IMR-90 (cell line): ENCODE measurements around the gene WDFY1. TPM values are rescaled to one million over a fixed set of nuclear protein-coding genes. Genes with fewer than 3 reads are reported as not detected.

Experiments used
- ATAC-seq: fragments of 200-7000 bp; cut with Tn5 transposase; 2 replicates; pipeline ENCODE4 v1.9.1; 2020; ENCODE audit warnings: low read depth, mild to moderate bottlenecking, moderate library complexity
- BruUV-seq: library from RNA; stranded (reverse); fragments of 400-500 nt; replicated peaks from 2 replicates; lab custom pipeline; 2021; lab: Mats Ljungman, UMichigan
- CTCF ChIA-PET: fragments of 300-600 bp; formaldehyde crosslinking; extraction: SDS; loops from one replicate; lab custom pipeline; 2021; ENCODE audit warnings: antibody characterized with exemption; lab: Yijun Ruan, JAX
- POLR2A ChIA-PET: fragments of 300-600 bp; sonication (Branson Sonifier 250); formaldehyde crosslinking; loops from one replicate; lab custom pipeline; 2022; ENCODE audit warnings: antibody characterized with exemption; ENCODE audit not compliant: unreplicated experiment; lab: Charles Lee
- DNase-seq: peaks from one replicate; pipeline ENCODE4 v3.0.0; 2013
- H2AFZ ChIP-seq: replicated peaks from 2 replicates; pipeline ENCODE3; 2013; ENCODE audit warnings: low read length, mild to moderate bottlenecking; ENCODE audit not compliant: poor library complexity
- H2AK5ac ChIP-seq: 2 replicates; pipeline ENCODE4 v1.6.1; 2013; ENCODE audit warnings: low read depth, low read length, inconsistent platforms
- H2AK9ac ChIP-seq: replicated peaks from 2 replicates; pipeline ENCODE3; 2013; ENCODE audit warnings: mild to moderate bottlenecking, low read depth, low read length, moderate library complexity; ENCODE audit not compliant: poor library complexity
- H2BK120ac ChIP-seq: 2 replicates; pipeline ENCODE4 v1.6.1; 2013; ENCODE audit warnings: low read depth, low read length, inconsistent platforms
- H2BK15ac ChIP-seq: 3 replicates; pipeline ENCODE4 v1.6.1; 2013; ENCODE audit warnings: low read depth, low read length, inconsistent platforms
- H2BK20ac ChIP-seq: 2 replicates; pipeline ENCODE4 v1.6.1; 2013; ENCODE audit warnings: low read depth, mild to moderate bottlenecking, inconsistent platforms, low read length, moderate library complexity
- H2BK5ac ChIP-seq: 2 replicates; pipeline ENCODE4 v1.6.1; 2013; ENCODE audit warnings: mild to moderate bottlenecking, low read depth, low read length, inconsistent platforms; ENCODE audit not compliant: poor library complexity, severe bottlenecking
- H3K14ac ChIP-seq: replicated peaks from 2 replicates; pipeline ENCODE4 v1.6.1; 2013; ENCODE audit warnings: low read depth, low read length, inconsistent platforms
- H3K18ac ChIP-seq: 2 replicates; pipeline ENCODE4 v1.6.1; 2013; ENCODE audit warnings: low read depth, low read length, control low read depth
- H3K23ac ChIP-seq: 2 replicates; pipeline ENCODE4 v1.6.1; 2013; ENCODE audit warnings: low read depth, low read length, inconsistent platforms
- H3K27ac ChIP-seq: 2 replicates; pipeline ENCODE4 v1.5.1; 2013; ENCODE audit warnings: mild to moderate bottlenecking, control low read depth, low read length; ENCODE audit not compliant: insufficient read depth
- H3K27me3 ChIP-seq: 2 replicates; pipeline ENCODE4 v1.6.1; 2013; ENCODE audit warnings: low read length; ENCODE audit not compliant: control insufficient read depth, insufficient read depth
- H3K36me3 ChIP-seq: 2 replicates; pipeline ENCODE4 v1.6.1; 2013; ENCODE audit warnings: low read length, mixed read lengths; ENCODE audit not compliant: control insufficient read depth, insufficient read depth
- H3K4ac ChIP-seq: 2 replicates; pipeline ENCODE4 v1.6.1; 2013; ENCODE audit warnings: low read depth, low read length, inconsistent platforms
- H3K4me1 ChIP-seq: 2 replicates; pipeline ENCODE4 v1.6.1; 2013; ENCODE audit warnings: low read length, mixed read lengths; ENCODE audit not compliant: control insufficient read depth, insufficient read depth
- H3K4me2 ChIP-seq: 2 replicates; pipeline ENCODE4 v1.6.1; 2013; ENCODE audit warnings: low read depth, mild to moderate bottlenecking, control low read depth, low read length, moderate library complexity
- H3K4me3 ChIP-seq: 2 replicates; pipeline ENCODE4 v1.5.1; 2013; ENCODE audit warnings: low read depth, mild to moderate bottlenecking, control low read depth, low read length, moderate library complexity; ENCODE audit not compliant: insufficient read depth
- H3K56ac ChIP-seq: 2 replicates; pipeline ENCODE4 v1.6.1; 2013; ENCODE audit warnings: low read length, inconsistent platforms; ENCODE audit not compliant: insufficient read depth; ENCODE audit errors: extremely low read depth
- H3K79me1 ChIP-seq, 2 experiments: 2 replicates each; pipeline ENCODE4 v1.6.1; 2013; ENCODE audit warnings: low read length in 2 of 2, inconsistent platforms in 1 of 2, low read depth in 1 of 2
- H3K9ac ChIP-seq: 2 replicates; pipeline ENCODE4 v1.6.1; 2013; ENCODE audit warnings: low read depth, low read length, control low read depth
- H3K9me1 ChIP-seq: 2 replicates; pipeline ENCODE4 v1.6.1; 2013; ENCODE audit warnings: low read length, inconsistent platforms; ENCODE audit not compliant: insufficient read depth
- H3K9me3 ChIP-seq: 2 replicates; pipeline ENCODE4 v1.6.1; 2013; ENCODE audit warnings: low read length; ENCODE audit not compliant: control insufficient read depth, insufficient read depth
- H4K20me1 ChIP-seq: 2 replicates; pipeline ENCODE4 v1.6.1; 2013; ENCODE audit warnings: low read length, inconsistent platforms; ENCODE audit not compliant: insufficient read depth
- H4K5ac ChIP-seq: 2 replicates; pipeline ENCODE4 v1.6.1; 2013; ENCODE audit warnings: mild to moderate bottlenecking, low read depth, low read length, control low read depth
- H4K8ac ChIP-seq, 2 experiments: 2 replicates each; pipeline ENCODE4 v1.6.1; 2013; ENCODE audit warnings: low read depth in 2 of 2, low read length in 2 of 2, control low read depth in 1 of 2, inconsistent platforms in 1 of 2
- H4K91ac ChIP-seq: 2 replicates; pipeline ENCODE4 v1.6.1; 2013; ENCODE audit warnings: low read depth, low read length, inconsistent platforms; ENCODE audit not compliant: insufficient read depth
- CHD1 ChIP-seq: IDR thresholded peaks from 2 replicates; pipeline ENCODE4 v1.6.1; 2012; ENCODE audit warnings: low read depth, low read length, improper control_type of control experiment
- CTCF ChIP-seq: conservative IDR thresholded peaks from 2 replicates; pipeline ENCODE4 v1.5.1; 2012; ENCODE audit warnings: mild to moderate bottlenecking, low read depth, low read length, improper control_type of control experiment
- WGBS, 2 experiments: methylation state at CpG; one replicate each; pipeline versions ENCODE4 v1.1.5 to v1.1.7; 2013; ENCODE audit warnings: missing lambda C conversion rate in 2 of 2; ENCODE audit not compliant: insufficient read length in 1 of 2; ENCODE audit errors: extremely low coverage in 2 of 2; 5-methylcytosine and 5-hydroxymethylcytosine counted together
- dilution Hi-C: fragments of 300-500 bp; cut with HindIII; formaldehyde crosslinking; loops from one replicate; pipeline ENCODE4 v1.14.3; 2018; ENCODE audit warnings: low sequenced_read_pairs; ENCODE audit not compliant: unreplicated experiment
- in situ Hi-C: fragments of 300-500 bp; cut with MboI; formaldehyde crosslinking; loops from 3 replicates; pipeline ENCODE4 v1.14.3; 2019; ENCODE audit warnings: low sequenced_read_pairs, inconsistent platforms, mixed read lengths
- intact Hi-C: fragments of 100-400 bp; cut with micrococcal nuclease; formaldehyde crosslinking; loops from 2 replicates; pipeline ENCODE4 v1.10.0; 2022
- polyA plus RNA-seq, 3 experiments: library from polyadenylated mRNA; depleted of rRNA; stranded (reverse); fragments of >200 nt; gene quantifications; 2 replicates each; pipeline ENCODE4 v1.2.3, GENCODE V29; 2012; ENCODE audit warnings: low replicate concordance in 1 of 3
- total RNA-seq: library from RNA; depleted of rRNA; stranded (reverse); fragments of >200 nt; gene quantifications from 2 replicates; pipeline ENCODE4 v1.2.3, GENCODE V29; 2012

WDFY1 gene
- total and polyA plus RNA-seq, 2 of the 4 experiments (the other 2 are of a cell fraction) = 35.6 to 93.6 TPM

GRCh38 chr2:223989856-223990232 lies 44.7 kb upstream of the WDFY1 start:
- no peak overlapping the region for H4K91ac ChIP-seq
- no peak overlapping the region for H2AFZ ChIP-seq
- WGBS, 2 experiments = 54% methylated on average over 1 of the region's 3 CpGs; no CpG with 5 or more reads in 1 of the 2 experiments
- no peak overlapping the region; the same call in 1 of the 2 replicates for H4K5ac ChIP-seq
- BruUV-seq = no TSS peak
- H3K4me1 ChIP-seq = peaks cover 7% of the 10 kb centered on the region; the same call in 1 of the 2 replicates
- DNase-seq (no peak), ATAC-seq (peak; percentile 48)
- no peak overlapping the region for H2BK20ac ChIP-seq
- H2AK9ac ChIP-seq = no peak overlapping the region
- intact Hi-C loops = no loop called here
- no peak overlapping the region for H3K56ac ChIP-seq
- no peak overlapping the region for H2BK5ac ChIP-seq
- CTCF ChIA-PET = interaction anchor here (0.6 to 1.6 kb wide), 3 partner anchors 20 to 63 kb away, joined by 3 to 4 read pairs (median 4); no protein-coding TSS in a partner anchor
- in situ Hi-C loops = loop anchor here (5.0 to 10.0 kb wide), 2 partner anchors 297 to 655 kb away; no protein-coding TSS in a partner anchor
- TF ChIP-seq CTCF (no peak), CHD1 (no peak)
- H2BK120ac ChIP-seq = no peak overlapping the region
- no peaks in the 10 kb centered on the region for H3K27me3 ChIP-seq
- no peak overlapping the region for H3K4me2 ChIP-seq
- H3K79me1 ChIP-seq = 0 out of 4 replicates have a peak, but pooled peaks cover 0 to under 1% of the 10 kb centered on the region in 2 experiments
- dilution Hi-C loops = no loop called here
- H3K9me3 ChIP-seq = no peaks in the 10 kb centered on the region
- no peaks in the 10 kb centered on the region; the same call in 1 of the 2 replicates for H3K9me1 ChIP-seq
- H3K4me3 ChIP-seq = no peak overlapping the region
- H3K23ac ChIP-seq = no peak overlapping the region
- no peak overlapping the region for H3K14ac ChIP-seq
- POLR2A ChIA-PET = no interaction called here
- peak overlapping the region; percentile 23; the same call in 1 of the 2 replicates for H3K27ac ChIP-seq
- no peaks in the 10 kb centered on the region for H4K20me1 ChIP-seq
- H3K18ac ChIP-seq = no peak overlapping the region; the same call in 1 of the 2 replicates
- H3K4ac ChIP-seq = no peak overlapping the region; the same call in 1 of the 2 replicates
- H4K8ac ChIP-seq = no peak overlapping the region
- H2AK5ac ChIP-seq = no peak overlapping the region
- no peak overlapping the region for H3K9ac ChIP-seq
- H2BK15ac ChIP-seq = no peak overlapping the region
- H3K36me3 ChIP-seq = peaks cover 9% of the 10 kb centered on the region
